Cardiac septum (tissue), 1 donor: ENCODE measurements around the gene LRP1. TPM values are rescaled to one million over a fixed set of nuclear protein-coding genes. Genes with fewer than 3 reads are reported as not detected.

Experiments used
- DNase-seq: peaks from one replicate; pipeline ENCODE4 v3.0.0-alpha.2; 2020; ENCODE audit warnings: low spot score
- intact Hi-C: fragments of 100-400 bp; cut with DNase I; formaldehyde crosslinking; loops from one replicate; pipeline ENCODE4 v1.14.0; 2022
- microRNA-seq: library from miRNA; unstranded; fragments of <30 nt; microRNA quantifications from one replicate; pipeline ENCODE4 v1.2.0, GENCODE V29; 2020
- total RNA-seq: library from RNA; stranded (reverse); fragmentation: NEBNext Ultra II Directional; extraction: Animal tissue kit (Norgen Biotek cat#: 25700); gene quantifications from one replicate; pipeline ENCODE4 v1.2.1, GENCODE V29; 2021
- donor health status: DM: no; HTN: no; CAD: no.

The LRP1 gene
- total RNA-seq, 1 donor from 2014 or later, result 103 TPM

GRCh38 chr12:57255916-57256315 lies 127.6 kb downstream of the LRP1 start:
- peak; percentile 57 for DNase-seq
- intact Hi-C loops, result no loop called here

DNA sequence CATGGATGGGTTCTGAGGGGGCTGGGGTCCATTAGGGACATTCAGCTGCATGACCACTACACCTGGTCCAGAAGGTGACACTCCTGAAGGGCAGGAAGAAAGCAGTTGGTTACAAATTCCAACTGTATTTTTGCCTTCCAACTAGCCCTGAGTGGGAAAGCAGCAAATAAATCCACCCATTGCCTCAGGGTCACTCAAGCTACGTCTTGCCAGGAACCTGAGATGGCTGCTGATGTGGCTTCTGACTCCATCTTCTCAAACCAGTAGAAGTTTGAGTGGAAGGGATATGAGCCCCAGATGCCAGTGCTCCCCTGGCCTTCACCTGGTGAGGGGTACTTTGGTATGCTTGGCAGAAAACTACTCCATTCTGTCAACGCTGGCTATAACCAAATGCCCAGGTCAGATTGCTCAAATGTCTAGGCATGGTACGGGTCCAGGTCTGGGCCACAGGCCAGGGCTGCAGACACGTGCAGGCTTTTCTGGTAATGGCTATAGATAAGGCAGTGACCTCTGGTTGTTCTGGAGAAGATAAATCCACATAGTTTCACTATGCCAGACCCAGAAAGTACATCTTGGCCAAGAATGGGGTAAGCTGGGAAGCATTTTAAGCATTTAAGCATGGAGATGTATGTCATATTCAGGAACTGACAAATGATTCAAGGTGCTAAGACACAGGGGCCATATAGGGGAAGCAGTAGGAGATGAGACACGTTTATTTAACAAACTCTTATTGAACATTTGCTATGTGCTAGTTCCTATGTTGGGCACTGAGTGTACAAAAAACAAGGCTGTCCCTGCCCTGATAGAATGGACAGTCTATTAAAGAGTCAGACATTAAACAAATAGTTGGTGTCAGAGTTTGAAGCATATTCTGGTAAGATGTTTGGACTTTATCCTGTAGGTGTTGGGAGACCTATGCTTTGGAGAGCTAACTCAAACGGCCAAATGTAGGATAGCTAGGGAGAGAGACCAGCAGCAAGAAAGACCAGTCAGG lies 131.0 kb downstream of the LRP1 start:
- intact Hi-C loops, result no loop called here
- DNase-seq, result no peak

DNA sequence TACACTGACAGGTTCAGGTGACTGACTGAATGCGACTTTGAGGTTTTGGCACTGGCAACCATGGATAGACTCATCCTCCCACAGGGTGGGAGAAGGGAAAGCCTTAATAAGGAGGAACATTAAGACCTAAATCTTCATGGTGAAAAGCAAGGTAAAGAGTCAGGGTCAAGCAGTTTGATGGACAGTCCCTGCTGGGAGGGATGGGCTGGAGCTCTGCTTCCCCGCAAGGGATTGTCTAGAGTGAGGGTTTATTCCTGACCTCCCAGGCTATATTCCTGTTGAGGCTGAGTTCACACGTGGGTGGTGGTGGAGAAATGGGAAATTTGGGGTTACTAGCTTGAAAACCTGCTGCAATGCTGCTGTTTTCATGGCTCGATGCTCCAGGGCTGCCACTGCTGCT lies 132.1 kb downstream of the LRP1 start:
- intact Hi-C loops, result loop anchor here (5.0 kb wide), 1 partner anchor 192 kb away; no protein-coding TSS in a partner anchor
- DNase-seq, result no peak

DNA sequence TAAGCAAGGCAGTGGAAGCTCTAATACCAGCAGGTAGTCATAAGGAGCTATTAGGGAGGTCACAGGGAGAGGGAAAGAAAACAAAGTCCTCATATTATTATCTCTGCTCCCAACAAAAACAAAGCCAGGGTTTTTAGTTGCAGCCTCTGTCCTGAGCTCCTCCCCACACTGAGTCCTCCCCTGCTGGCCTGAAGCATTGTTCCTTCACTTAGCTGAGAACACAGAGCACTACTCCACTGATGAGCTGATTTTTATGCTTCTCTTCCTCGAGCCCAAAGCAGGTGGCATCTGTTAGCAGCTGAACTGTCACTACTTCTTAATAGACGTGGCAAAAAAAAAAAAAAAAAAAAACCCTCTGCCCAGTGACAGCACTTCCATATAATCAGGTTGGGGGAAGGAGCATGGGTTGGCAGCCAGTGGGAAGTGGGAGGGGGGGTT lies 133.2 kb downstream of the LRP1 start:
- DNase-seq, result no peak
- intact Hi-C loops, result loop anchor here (5.0 kb wide), 1 partner anchor 191 kb away; no protein-coding TSS in a partner anchor

DNA sequence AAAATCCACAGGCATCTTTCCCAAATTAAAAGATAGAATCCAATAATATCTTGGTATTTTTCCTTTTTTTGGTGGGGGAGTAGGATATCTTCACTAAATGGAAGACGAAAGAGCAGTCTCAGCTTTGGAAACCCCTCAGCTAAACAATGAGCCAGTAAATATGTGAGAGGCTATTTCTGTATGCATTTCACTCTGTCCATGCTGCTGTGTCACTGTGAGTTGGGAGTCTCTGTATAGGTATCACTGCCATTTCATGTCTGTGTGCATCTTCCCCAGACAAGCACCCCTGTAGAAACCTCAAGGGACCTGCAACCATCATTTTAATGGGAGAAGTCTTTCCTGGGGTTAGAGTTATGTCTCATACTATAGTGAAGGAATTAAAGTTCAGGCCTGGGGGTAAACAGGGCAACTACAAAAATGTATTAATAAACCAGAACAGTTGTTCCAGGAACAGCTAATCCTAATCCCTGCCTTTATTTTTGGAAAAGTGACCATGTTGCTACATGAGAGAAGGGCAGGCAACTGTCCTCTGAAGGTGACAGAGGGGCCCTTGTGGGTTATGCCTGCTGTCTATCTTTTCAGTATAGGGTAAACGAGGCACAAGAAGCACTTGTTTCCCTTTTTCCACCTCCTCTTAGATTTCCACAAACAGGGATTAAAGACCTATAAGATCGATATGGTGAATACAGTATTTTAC lies 134.0 kb downstream of the LRP1 start:
- intact Hi-C loops, result loop anchor here (5.0 kb wide), 1 partner anchor 190 kb away; no protein-coding TSS in a partner anchor
- DNase-seq, result no peak

Small RNAs within 50 kb of the gene (microRNA-seq; reads per million reads assigned to microRNA genes)
- gene MIR1228, result not detected

Other genes starting within 250 kb of the LRP1 start
- gene SDR9C7, start 194.1 kb upstream of the LRP1 start, total RNA-seq, result 0.27 TPM
- gene RDH16, start 170.9 kb upstream of the LRP1 start, total RNA-seq, result 0.22 TPM
- 3.5 TPM for gene ZBTB39, start 121.9 kb upstream of the LRP1 start, total RNA-seq
- gene TAC3, start 112.0 kb upstream of the LRP1 start, total RNA-seq, result not detected
- gene MYO1A, start 78.4 kb upstream of the LRP1 start, total RNA-seq, result 0.11 TPM
- gene NEMP1, start 49.7 kb upstream of the LRP1 start, total RNA-seq, result 2.4 TPM
- gene NAB2, start 39.4 kb upstream of the LRP1 start, total RNA-seq, result 37.9 TPM
- 42.1 TPM for gene STAT6, start 17.1 kb upstream of the LRP1 start, total RNA-seq
- gene LRP1-AS, start 19.1 kb downstream of the LRP1 start, total RNA-seq, result not detected
- gene NXPH4, start 88.3 kb downstream of the LRP1 start, total RNA-seq, result 20.0 TPM
- 38.8 TPM for gene SHMT2, start 101.2 kb downstream of the LRP1 start, total RNA-seq
- 0.94 TPM for gene STAC3, start 122.7 kb downstream of the LRP1 start, total RNA-seq